K562 (cell line): ENCODE data around the gene DHDDS. TPM values are rescaled to one million over a fixed set of nuclear protein-coding genes. Genes with fewer than 3 reads are reported as not detected.

Experiments
- ATAC-seq: fragments of 200-7000 bp; cut with Tn5 transposase; 3 replicates; pipeline ENCODE4 v1.9.1; 2020; ENCODE audit warnings: moderate library complexity
- BruUV-seq: library from RNA; stranded (reverse); fragments of 400-500 nt; replicated peaks from 2 replicates; lab custom pipeline; 2021; lab: Mats Ljungman, UMichigan
- CTCF ChIA-PET: fragments of 300-600 bp; formaldehyde crosslinking; extraction: SDS; loops from one replicate; lab custom pipeline; 2021; ENCODE audit warnings: low intra/inter-chr PET ratio; lab: Yijun Ruan, JAX
- POLR2A ChIA-PET: fragments of 300-600, 350-650 bp; sonication (Branson Sonifier 250); formaldehyde crosslinking; extraction: SDS; loops from one replicate; lab custom pipeline; 2021; ENCODE audit warnings: antibody characterized with exemption, inconsistent platforms; lab: Yijun Ruan, JAX
- DNase-seq, 4 experiments: peaks; one replicate each; pipeline versions ENCODE4 v3.0.0 to v3.0.0-alpha.2; 2011 to 2018; ENCODE audit warnings: low spot score in 3 of 4, mixed read lengths in 3 of 4; ENCODE audit errors: extremely low read depth in 1 of 4
- FAIRE-seq: peaks from 2 replicates; lab custom pipeline; 2011; peaks lifted over from hg19 to GRCh38; lab: Jason Lieb, UNC
- H2AFZ ChIP-seq: 2 replicates; pipeline ENCODE4 v1.6.0; 2011; ENCODE audit warnings: low read depth, low read length, control low read depth, inconsistent platforms
- H3K27ac ChIP-seq: fragments of 200-600 bp; 3 replicates; pipeline ENCODE4 v1.8.0; 2011; ENCODE audit warnings: low read depth, mild to moderate bottlenecking, control low read depth, inconsistent platforms, low read length, moderate library complexity, mixed read lengths; ENCODE audit errors: extremely low read depth
- H3K27me3 ChIP-seq, 2 experiments: fragments of 300-600 bp in 1 of 2; 2 replicates in 1 of 2; 3 replicates in 1 of 2; pipeline versions ENCODE4 v1.6.0 to v1.8.0; 2011; ENCODE audit warnings: inconsistent platforms in 2 of 2, low read length in 2 of 2, mild to moderate bottlenecking in 1 of 2, mixed read lengths in 1 of 2, moderate library complexity in 1 of 2; ENCODE audit not compliant: control insufficient read depth in 2 of 2, insufficient read depth in 2 of 2
- H3K36me3 ChIP-seq: fragments of 300-600 bp; 3 replicates; pipeline ENCODE4 v1.8.0; 2011; ENCODE audit warnings: mild to moderate bottlenecking, low read length, inconsistent platforms; ENCODE audit not compliant: control insufficient read depth, insufficient read depth
- H3K4me1 ChIP-seq, 2 experiments: fragments of 200-600 bp in 1 of 2; replicated peaks in 1 of 2; 2 replicates in 1 of 2; 3 replicates in 1 of 2; pipeline versions ENCODE4 v1.5.1 to v1.8.0; 2011; ENCODE audit warnings: inconsistent platforms in 2 of 2, low read length in 2 of 2, mild to moderate bottlenecking in 1 of 2, mixed read lengths in 1 of 2, moderate library complexity in 1 of 2; ENCODE audit not compliant: control insufficient read depth in 2 of 2, insufficient read depth in 2 of 2
- H3K4me2 ChIP-seq: 2 replicates; pipeline ENCODE4 v1.6.1; 2011; ENCODE audit warnings: low read length, control low read depth, inconsistent platforms, mixed read lengths; ENCODE audit not compliant: insufficient read depth
- H3K4me3 ChIP-seq: fragments of 200-600 bp; sonication (generic), shearing (Covaris generic); 2 replicates; pipeline ENCODE4 v1.5.1; 2016; ENCODE audit warnings: control low read depth, inconsistent platforms
- H3K79me2 ChIP-seq: fragments of 200-600 bp; 3 replicates; pipeline ENCODE4 v1.8.0; 2011; ENCODE audit warnings: low read length, inconsistent platforms; ENCODE audit not compliant: control insufficient read depth, insufficient read depth
- H3K9ac ChIP-seq, 2 experiments: 2 replicates each; pipeline versions ENCODE4 v1.6.0 to v1.6.1; 2011; ENCODE audit warnings: low read depth in 2 of 2, low read length in 2 of 2, control low read depth in 1 of 2, inconsistent platforms in 1 of 2, mild to moderate bottlenecking in 1 of 2, mixed read lengths in 1 of 2; ENCODE audit not compliant: insufficient read depth in 1 of 2
- H3K9me1 ChIP-seq: one replicate; pipeline ENCODE4 v1.6.0; 2011; ENCODE audit warnings: inconsistent platforms, mild to moderate bottlenecking, low read length, moderate library complexity; ENCODE audit not compliant: control insufficient read depth, insufficient read depth
- H3K9me3 ChIP-seq: replicated peaks from 2 replicates; pipeline ENCODE4 v1.5.1; 2011; ENCODE audit warnings: low read depth, low read length, inconsistent platforms; ENCODE audit not compliant: control insufficient read depth, insufficient read depth
- H4K20me1 ChIP-seq: replicated peaks from 2 replicates; pipeline ENCODE4 v1.6.1; 2011; ENCODE audit warnings: low read length, inconsistent platforms, mixed read lengths; ENCODE audit not compliant: control insufficient read depth, insufficient read depth
- CBFA2T2 ChIP-seq: fragments of 450-650 bp; conservative IDR thresholded peaks from 2 replicates; pipeline ENCODE4 v1.6.1; 2017; ENCODE audit warnings: mild to moderate bottlenecking
- FOXA3 ChIP-seq, 2 experiments: fragments of 450-650 bp in 1 of 2; sonication (generic) in 1 of 2; formaldehyde crosslinking; IDR thresholded peaks in 1 of 2; conservative IDR thresholded peaks in 1 of 2; 2 replicates each; pipeline versions ENCODE4 v1.4.0 to v1.8.0; 2020 to 2022; ENCODE audit warnings: mild to moderate bottlenecking in 2 of 2, missing genetic modification reagents in 1 of 2
- NR3C1 ChIP-seq: sonication (generic); formaldehyde crosslinking; IDR thresholded peaks from 2 replicates; pipeline ENCODE4 v1.8.1; 2022; ENCODE audit warnings: missing genetic modification reagents
- SMARCB1 ChIP-seq: IDR thresholded peaks from 2 replicates; pipeline ENCODE4 v1.6.1; 2011; ENCODE audit warnings: improper control_type of control experiment, low read depth; ENCODE audit not compliant: insufficient read length
- ZBTB9 ChIP-seq: fragments of 450-650 bp; formaldehyde crosslinking; IDR thresholded peaks from 2 replicates; pipeline ENCODE4 v1.4.0; 2020; ENCODE audit warnings: mild to moderate bottlenecking, moderate library complexity
- WGBS: fragments of 100-300 bp; shearing (Covaris generic); methylation state at CpG from one replicate; pipeline ENCODE4 v1.1.6; 2016; ENCODE audit warnings: low coverage, mixed read lengths; ENCODE audit not compliant: insufficient coverage; ENCODE audit errors: missing lambda C conversion rate; 5-methylcytosine and 5-hydroxymethylcytosine counted together
- in situ Hi-C: fragments of 300-500 bp; cut with MboI; formaldehyde crosslinking; loops from 4 replicates; pipeline ENCODE4 v1.15.0; 2018; ENCODE audit warnings: inconsistent platforms, mixed read lengths
- intact Hi-C: fragments of 100-400 bp; cut with micrococcal nuclease; formaldehyde crosslinking; loops from 2 replicates; pipeline ENCODE4 v1.14.2; 2022
- polyA plus RNA-seq, 8 experiments: library from polyadenylated mRNA; depleted of rRNA in 4 of 8; stranded (reverse) in 5 of 8; unstranded in 3 of 8; fragments of >200 nt; fragmentation: Nextera tagmentation in 2 of 8; fragmentation: Illumina TruSeq in 1 of 8; extraction: Ambion mirVana in 2 of 8; extraction: Trizol in 1 of 8; gene quantifications; 2 replicates each; pipeline versions ENCODE4 v1.2.1 to v1.2.3, GENCODE V29; 2011 to 2014; ENCODE audit warnings: inconsistent platforms in 1 of 8, missing spikeins in 1 of 8
- total RNA-seq, 7 experiments: library from RNA; depleted of rRNA in 6 of 7; stranded (reverse); fragments of >200 nt in 6 of 7; fragmentation: Illumina TruSeq in 2 of 7; extraction: Trizol in 2 of 7; gene quantifications; 2 replicates each; pipeline versions ENCODE4 v1.2.1 to v1.2.3, GENCODE V29; 2011 to 2021; ENCODE audit warnings: low replicate concordance in 1 of 7

The DHDDS gene
- total and polyA plus RNA-seq, 9 of the 15 experiments (the other 6 are each of a cell fraction or from before 2014, with no cell fraction given) = 33.3 to 55.0 (median 44.3) TPM

- no peak for TF ChIP-seq ZBTB9 (CRISPR knock-in tag)
These were observed 2.4 kb upstream of the DHDDS start (continued) for GRCh38 chr1:26429721-26430120.

- Histone ChIP-seq H3K79me2 (peaks cover 32% of the 10 kb centered on the region), H3K4me1 (peaks cover 7 to 16% of the 10 kb centered on the region in 2 experiments; a peak in 4 of 5 replicates), H3K9ac (peak overlapping the region; percentile 86 to 90), H2AFZ (peak overlapping the region; percentile 89), H4K20me1 (no peaks in the 10 kb centered on the region), H3K27me3 (no peaks in the 10 kb centered on the region), H3K9me3 (no peaks in the 10 kb centered on the region), H3K27ac (peak overlapping the region; percentile 81), H3K4me3 (peak overlapping the region; percentile 70), H3K9me1 (no peaks in the 10 kb centered on the region), H3K36me3 (peaks cover 26% of the 10 kb centered on the region; the same call in 2 of the 3 replicates), H3K4me2 (peak overlapping the region; percentile 98)
- POLR2A ChIA-PET = interaction anchor here (0.7 to 2.2 kb wide), 16 partner anchors 8 to 554 kb away, joined by 3 to 13 read pairs (median 4); partner anchors contain the start of gene HMGN2
- ATAC-seq = no peak
- WGBS = 0% methylated on average over 3 of the region's 3 CpGs
- in situ Hi-C loops = no loop called here
- intact Hi-C loops = no loop called here
- no TSS peak for BruUV-seq
- no peak for DNase-seq
- TF ChIP-seq CBFA2T2 (no peak), FOXA3 (CRISPR knock-in tag; conservative IDR thresholded peaks at IDR 0.05 in 1 of 2, IDR thresholded peaks at IDR 0.05 in 1 of 2) (0 out of 4 replicates have a peak, but pooled peaks of 1 of the 2 experiments have one; percentile 2), SMARCB1 (no peak), NR3C1 (0 out of 2 replicates have a peak, but pooled peaks have one; percentile 16)
- CTCF ChIA-PET = no interaction called here
- no peak for FAIRE-seq
These were observed 672 bp downstream of the DHDDS start for GRCh38 chr1:26432793-26433192.
